OCI-LY7 (cell line): ENCODE data around the gene MAOB.

Source experiments
- EZH2phosphoT487 ChIP-seq: fragments of 200-600 bp; sonication (generic); IDR thresholded peaks from 2 replicates; pipeline ENCODE4 v1.6.1; 2018; ENCODE audit warnings: low read depth, borderline replicate concordance, mild to moderate bottlenecking, mixed run types, antibody characterized with exemption, low read length, moderate library complexity, mixed read lengths
- TF ChIP-seq, protein P1 (sequence below): fragments of 200-600 bp; sonication (generic); conservative IDR thresholded peaks from 2 replicates; pipeline ENCODE4 v1.5.1; 2014; ENCODE audit warnings: mild to moderate bottlenecking, antibody characterized with exemption, low read length, moderate library complexity, mixed read lengths

DNA sequence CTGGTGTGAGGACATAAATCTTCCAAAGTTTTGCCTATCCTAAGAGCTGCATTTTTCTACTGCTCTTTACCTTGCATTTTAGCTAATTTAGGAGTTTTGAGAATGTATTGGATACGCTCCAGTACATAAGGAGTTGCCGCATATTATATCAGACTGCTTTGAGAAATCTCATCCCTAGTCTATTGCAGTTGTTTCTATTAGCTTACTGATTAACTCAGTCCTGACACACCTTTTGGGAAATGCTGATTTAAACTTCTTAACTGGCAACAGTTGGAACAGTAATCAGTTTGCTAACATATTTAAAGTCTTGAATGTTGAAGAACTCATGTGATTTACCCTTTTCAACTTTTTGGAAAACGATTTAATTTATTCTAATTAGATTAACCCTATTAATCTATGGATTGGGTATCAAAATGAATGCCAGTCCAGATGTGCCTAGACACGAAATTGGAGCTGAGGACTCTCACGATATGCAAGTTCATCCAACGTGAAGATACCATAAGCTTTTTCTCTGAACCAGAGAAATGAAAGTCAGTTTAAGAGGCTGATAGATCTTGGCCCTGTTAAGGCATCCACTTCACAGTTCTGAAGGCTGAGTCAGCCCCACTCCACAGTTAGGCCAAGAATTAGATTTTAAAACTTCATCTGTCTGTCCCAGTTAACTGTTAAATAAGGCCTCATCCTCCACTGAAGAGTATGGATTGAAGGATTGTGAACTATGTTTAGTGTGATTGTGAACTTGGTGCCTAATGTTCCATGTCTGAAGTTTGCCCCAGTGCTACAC, 136.1 kb downstream of the MAOB start:
- TF ChIP-seq, protein P1, sequence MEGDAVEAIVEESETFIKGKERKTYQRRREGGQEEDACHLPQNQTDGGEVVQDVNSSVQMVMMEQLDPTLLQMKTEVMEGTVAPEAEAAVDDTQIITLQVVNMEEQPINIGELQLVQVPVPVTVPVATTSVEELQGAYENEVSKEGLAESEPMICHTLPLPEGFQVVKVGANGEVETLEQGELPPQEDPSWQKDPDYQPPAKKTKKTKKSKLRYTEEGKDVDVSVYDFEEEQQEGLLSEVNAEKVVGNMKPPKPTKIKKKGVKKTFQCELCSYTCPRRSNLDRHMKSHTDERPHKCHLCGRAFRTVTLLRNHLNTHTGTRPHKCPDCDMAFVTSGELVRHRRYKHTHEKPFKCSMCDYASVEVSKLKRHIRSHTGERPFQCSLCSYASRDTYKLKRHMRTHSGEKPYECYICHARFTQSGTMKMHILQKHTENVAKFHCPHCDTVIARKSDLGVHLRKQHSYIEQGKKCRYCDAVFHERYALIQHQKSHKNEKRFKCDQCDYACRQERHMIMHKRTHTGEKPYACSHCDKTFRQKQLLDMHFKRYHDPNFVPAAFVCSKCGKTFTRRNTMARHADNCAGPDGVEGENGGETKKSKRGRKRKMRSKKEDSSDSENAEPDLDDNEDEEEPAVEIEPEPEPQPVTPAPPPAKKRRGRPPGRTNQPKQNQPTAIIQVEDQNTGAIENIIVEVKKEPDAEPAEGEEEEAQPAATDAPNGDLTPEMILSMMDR, result no peak
- no peak for TF ChIP-seq EZH2phosphoT487
